SIG-M5 (cell line): ENCODE results near the gene ZBED3.
"Not testable (repeated sequence)": the region's sequence is repeated elsewhere in the genome, so short reads cannot be mapped to it uniquely, and the experiment has no call there.

Source experiments
- DNase-seq: peaks from one replicate; lab custom pipeline; 2025; lab: John Stamatoyannopoulos, UW

The ZBED3 gene, protein sequence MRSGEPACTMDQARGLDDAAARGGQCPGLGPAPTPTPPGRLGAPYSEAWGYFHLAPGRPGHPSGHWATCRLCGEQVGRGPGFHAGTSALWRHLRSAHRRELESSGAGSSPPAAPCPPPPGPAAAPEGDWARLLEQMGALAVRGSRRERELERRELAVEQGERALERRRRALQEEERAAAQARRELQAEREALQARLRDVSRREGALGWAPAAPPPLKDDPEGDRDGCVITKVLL

DNA sequence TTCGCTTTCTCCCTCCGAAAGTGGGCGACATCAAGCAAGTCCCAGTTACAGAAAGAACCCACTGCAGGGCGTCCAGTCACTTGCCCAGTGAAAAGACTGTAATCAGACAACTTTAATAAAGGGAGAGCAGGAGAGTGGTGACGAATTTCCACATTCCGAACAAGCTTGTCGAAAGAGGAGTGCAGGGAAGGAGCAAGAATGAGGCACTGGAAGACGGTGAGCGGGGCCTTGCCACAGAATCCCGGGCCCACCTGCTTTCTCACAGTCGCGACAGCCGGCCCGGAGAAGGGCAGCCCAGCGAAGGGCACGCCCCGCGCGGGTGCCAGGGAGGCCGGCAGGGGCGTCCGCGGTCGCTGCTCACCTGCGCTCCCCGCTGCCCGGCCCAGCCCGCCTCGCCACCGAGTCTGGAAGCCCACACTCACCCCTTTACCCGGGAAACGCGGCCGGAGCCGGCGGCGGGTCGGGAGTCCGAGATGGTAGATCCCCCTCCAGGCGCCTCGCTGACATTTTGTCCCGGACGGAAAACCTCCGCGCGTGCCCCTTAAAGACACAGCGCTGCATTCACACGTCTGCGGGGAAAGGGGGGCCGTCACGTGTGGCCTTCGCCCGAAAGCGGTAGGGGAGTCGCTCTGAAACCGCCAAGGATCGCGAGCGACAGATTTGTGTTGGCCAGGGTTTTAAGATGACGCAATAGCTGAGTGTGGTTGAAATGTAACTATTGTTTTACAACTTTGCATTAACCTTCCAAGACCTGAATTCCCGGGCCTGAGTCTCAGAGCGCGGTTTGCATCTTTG, at the start of gene ZBED3:
TSS of gene ZBED3 (minus strand) at position 597 of the 795 bp plus-strand sequence. CDS start 9,407 bp downstream, outside the sequence.
- DNase-seq, result no peak

DNA sequence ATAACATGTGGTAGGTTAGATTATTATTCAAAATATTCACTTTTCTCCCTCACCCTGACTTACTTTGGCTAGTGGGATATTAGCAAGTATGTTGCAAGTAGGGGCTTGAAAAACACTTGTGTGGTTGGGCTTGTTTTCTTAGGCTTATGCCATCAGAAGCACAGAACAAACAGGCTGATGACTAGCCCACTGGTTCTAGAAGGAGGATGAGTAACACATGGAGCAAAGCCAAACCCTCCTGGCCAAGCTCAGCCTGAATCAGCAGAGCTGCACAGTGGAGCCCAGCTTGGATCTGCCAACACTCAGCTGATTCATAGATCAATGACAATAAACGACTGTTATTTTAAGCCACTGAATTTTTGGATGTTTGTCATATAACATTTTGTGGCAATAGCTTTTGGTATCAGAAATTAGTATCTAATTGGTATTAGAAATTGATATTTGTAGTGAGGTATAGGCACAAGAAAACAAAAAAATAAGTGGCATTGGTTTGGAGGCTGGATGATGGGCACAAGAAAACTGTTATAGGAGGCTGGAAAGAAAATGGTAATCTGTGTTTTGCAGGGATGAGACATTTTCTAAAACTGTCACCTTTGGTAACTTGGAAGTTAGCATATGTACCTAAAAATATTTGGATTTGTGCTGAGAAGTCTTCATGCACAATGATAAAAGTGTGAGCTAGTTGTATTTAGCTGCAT, 46.1 kb upstream of the ZBED3 start:
- DNase-seq, result no peak

DNA sequence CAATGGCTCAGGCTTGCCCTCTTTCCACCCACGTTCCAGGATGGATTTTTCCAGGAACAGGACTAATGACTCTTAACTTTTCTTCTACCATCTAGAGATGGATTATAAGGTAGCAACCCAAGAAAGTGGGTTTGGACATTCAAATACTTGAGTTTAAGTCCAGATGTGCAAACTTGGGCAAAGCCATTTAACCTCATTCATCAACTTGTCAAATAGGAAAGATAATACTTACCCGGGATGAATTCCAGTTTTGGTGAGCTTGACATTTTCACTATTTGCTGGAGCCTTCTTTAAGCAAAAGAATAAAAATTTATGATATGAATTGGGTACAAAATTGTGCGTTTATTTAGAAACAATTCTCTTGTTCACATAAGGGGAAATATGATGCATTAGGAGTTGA, 44.3 kb upstream of the ZBED3 start:
- no peak for DNase-seq

DNA sequence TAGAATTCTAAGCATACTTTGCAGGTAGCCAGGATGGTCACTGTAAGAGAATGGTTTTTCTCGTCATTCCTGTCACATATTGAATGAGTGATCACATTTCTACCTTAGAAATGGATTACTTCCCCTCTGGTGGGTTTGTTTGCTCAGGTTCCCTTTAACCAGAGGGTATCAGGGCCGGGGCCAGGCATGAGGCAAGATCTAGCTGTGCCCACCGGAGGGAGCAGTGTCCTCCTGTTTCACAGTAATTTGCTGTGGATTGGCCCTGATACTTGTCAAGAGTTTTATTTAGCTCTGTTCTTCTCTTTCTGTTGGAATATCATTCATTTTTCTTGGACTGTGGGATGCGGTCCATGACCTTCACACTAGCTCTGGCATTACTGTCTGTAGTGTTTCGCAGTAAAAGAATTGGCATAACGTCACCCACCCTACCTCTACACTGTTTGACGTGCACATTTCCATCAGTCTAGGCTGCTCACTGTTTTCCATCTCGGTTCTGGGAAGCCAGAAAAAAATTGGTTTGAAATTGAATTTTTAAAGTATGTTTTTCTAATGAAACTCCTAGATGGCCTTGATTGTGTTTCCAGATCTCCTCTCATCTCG, 42.4 kb upstream of the ZBED3 start:
- DNase-seq, result no peak

DNA sequence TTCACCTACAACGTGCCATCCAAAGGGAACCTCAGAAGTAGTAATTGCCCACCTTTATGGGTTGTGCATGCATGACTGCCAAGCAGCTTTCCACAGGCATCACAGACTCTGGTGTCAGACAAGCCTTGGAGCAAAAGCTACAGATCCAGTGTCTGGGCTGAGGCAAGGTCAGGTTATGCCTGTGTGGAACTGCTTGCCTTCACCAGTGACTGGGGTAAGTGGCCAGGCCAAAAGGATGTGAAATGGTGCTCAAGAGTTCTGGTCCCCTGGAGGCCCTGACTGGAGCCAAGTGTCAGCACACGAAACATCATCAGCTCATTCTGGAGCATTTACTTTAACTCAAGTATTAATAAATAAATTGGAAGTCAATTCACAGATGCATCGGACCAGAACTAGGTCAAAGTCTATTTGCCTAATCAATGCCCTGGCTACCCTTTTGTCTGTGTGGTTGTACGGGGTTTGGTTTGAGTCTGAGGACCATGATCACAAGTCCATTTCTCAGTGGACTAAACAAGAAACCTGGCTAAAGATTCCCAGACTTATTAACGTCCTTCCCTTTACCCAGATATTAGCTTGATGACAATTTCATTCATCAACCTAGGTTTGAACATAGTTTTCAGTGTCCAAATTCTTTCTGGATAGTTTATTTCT, 41.5 kb upstream of the ZBED3 start:
- no peak for DNase-seq

DNA sequence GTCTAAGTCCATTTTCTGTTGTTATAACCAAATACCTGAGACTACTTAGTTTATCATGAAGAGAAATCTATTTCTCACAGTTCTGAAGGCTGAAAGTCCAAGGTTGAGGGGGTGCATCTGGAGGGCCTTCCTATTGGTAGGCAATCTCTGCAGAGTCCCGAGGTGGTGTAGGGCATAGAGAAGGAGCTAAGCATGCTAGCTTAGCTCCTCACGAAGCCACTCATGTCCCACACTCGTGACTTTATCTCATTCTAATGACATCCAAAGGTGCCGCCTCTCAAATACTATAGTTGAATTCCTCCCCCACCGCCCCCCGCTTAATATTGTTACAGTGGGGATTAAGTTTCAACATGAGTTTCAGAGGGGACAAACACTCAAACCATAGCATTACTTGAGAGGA, 36.0 kb upstream of the ZBED3 start:
- no peak for DNase-seq

DNA sequence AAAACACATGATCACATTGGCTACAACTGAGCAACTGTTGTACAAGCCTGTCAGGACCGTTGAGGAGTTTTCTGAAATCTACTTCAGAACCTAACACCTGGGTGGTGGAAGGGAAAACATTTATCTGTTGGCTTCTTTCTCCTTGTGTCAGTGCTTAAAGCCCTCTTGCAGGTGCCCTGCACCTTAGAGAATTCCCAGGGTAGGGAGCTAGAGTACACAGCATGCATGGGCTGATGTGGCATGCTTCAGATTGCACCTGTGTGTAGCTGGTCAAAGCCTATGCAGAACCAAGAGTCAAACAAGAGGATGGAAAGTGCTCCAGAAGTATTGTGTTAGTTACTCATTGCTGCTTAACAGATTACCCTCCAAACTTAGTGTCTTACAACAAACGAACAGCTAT, 33.6 kb upstream of the ZBED3 start:
- no peak for DNase-seq

DNA sequence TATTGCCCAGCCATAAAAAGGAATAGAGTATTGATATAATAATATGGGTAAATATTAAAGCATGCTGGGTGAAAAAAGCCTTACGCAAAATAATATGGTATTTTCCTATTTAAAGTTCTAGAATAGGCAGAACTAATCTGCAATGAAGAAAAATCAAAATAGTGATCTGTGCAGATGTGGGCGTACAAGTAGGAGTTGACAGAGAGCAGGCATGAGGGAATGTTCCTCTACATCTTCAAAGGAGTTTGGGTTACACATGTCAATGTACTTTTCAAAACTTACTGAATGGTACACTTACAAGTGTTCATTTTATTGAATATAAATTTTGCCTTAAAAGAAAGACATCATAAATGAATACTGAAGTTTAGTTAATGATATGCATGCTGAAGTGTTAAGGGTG, 33.0 kb upstream of the ZBED3 start:
- no peak for DNase-seq

DNA sequence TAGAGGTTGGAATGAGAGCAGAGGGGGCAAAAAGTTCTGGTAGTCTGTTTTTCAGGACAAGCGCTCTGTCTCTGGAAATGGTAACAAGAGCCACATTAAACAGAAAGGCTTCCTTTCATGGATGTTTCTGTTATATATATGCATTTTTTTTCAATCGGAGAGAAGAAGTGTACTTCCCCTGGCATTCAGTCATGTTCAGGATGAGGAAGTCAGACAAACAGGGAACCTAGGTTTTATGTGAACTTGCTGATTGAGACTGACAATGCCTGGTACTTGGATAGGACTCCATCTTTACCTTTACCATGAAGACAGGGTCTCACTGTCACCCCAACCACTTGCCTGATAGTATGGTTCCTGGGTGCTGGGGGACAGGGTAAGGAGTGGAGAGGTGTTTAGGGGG, 30.1 kb upstream of the ZBED3 start:
- no peak for DNase-seq

DNA sequence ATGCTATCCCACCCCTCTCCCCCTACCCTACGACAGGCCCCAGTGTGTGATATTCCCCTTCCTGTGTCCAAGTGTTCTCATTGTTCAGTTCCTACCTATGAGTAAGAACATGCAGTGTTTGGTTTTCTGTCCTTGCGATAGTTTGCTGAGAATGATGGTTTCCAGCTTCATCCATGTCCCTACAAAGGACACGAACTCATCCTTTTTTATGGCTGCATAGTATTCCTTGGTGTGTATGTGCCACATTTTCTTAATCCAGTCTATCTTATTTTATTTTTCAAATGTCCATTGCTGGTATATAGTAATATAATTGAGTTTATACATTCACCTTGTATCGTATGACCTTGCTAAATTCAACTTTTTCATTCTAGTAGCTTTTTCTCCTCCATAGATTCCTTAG, 19.9 kb upstream of the ZBED3 start:
- DNase-seq, result not testable (repeated sequence)

DNA sequence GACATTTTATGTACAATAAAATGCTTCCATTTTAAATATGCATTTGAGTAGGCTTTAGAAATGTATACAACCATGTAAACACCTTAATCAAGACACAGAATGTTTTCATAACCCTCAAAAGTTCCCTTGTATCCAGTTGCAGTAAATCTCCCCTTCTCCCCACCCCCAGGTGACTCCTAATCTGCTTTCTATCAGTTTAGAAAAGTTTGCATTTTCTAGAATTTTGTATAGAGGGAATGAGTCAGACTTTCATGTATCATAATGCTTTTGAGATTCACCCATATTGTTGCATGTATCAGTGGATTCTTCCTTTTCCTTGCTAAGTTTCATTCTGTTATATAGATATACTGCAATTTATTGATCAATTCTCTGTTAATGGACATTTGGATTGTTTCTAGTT, 17.7 kb upstream of the ZBED3 start:
- no peak for DNase-seq

DNA sequence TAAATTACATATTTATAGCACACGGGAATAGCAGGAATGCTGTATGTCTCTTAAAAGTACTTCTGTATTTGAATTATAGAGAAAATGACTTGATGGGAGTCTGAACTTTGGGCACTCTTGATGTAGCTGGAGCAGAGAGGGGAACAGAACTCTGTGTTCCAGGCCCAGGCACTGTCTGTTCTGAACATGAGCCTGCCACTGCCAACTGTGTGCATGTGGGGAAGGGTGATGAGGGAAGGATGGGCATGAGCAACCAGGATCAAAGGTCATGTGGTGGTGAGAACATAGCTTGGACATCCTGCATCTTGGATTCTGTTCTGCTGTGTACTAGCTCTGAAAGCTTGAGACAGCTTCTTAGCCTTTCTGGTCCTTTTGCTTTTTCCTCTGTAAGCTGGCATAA, 16.4 kb upstream of the ZBED3 start:
- no peak for DNase-seq

DNA sequence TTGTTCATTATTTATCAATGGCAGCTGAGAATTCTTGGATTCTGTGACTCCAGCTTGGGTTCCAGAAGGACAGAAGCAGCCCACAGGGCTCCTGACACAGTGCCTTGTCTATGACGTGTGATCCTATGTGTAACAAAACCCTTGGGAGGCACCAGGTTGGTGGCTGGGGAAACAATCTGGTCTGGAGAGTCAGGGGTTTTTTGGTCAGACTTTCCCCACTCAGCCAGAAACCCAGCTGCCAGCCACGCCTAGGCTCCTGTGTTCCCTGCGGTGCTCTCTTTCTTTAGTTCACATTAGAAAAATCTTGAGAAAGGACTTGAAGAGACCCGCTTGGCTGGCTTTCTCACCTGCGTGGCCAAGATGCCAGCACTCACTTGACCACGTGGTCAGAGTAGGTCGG, 15.5 kb upstream of the ZBED3 start:
- DNase-seq, result no peak

DNA sequence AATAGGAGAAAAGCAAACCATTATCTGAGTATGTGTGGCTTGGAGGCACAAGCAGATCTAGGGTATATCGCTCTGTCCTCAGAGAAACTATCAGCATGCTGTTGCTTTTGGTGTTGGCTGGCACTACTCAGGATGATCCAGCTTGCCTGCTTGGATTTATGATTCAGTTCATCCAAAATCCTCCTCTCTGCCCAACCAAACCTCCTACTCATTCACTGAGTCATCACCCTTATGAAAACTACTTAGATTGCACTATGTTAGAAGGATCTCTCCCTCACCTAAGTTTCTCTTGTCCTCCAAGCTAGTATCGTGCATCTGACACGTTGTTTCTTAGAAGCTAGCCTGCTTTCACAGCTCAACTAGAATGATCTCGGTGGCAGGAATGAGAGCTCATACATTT, 14.2 kb upstream of the ZBED3 start:
- no peak for DNase-seq

DNA sequence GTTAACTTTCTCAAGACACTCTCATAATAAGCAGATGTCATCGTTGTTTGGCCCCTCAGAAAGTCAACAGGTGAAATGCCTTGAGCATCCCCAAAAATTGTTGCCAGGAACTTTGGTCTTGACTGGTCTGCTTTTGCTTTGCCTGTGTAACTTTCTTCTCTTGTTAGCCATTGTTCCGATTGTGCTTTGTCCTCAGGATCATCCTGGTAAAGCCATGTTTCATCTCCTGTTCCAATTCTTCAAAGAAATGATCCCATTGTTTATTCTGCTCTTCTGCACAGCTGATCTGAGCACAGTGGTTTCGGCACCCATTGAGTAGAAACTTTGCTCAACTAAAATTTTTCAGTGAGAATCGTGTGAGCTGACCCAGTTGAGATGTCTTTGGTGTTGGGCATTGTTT, 8.1 kb upstream of the ZBED3 start:
- no peak for DNase-seq

DNA sequence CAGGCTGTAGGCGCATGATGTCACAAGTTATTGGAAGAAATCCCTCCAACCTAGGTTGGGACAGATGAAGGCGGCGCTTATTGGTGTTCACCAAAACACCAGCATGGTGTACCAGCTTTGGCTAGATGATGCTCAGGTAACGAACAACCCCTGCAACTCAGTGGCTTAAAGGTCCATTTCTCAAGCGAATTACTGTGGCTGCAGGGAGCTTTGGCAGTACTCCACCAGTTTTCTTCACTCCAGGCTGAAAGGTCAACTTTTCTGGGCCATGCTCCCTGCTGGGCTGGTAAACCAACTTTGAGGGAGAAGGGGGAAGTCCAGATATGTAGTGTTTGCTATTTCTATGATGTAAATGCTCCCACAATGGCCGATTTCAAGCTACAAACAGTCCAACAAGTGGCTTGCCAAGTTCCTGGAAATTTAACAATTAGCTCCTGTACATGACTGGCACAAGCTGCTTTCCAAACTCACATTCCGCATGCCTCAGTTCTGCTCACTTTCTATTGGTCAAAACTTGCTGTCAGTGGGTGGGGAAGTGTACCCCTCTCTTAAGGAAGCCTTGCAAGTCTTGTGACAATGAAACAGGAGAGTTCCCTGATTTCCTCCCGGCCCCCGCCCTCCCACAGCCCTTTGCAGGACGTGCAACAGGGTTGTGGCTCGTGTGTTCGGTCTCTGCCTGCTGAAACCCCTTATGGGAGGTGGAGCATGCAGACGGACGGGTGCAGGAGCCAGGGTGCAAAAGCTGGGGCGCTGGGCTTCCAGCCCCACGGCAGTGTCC, 588 bp upstream of the ZBED3 start:
- no peak for DNase-seq

DNA sequence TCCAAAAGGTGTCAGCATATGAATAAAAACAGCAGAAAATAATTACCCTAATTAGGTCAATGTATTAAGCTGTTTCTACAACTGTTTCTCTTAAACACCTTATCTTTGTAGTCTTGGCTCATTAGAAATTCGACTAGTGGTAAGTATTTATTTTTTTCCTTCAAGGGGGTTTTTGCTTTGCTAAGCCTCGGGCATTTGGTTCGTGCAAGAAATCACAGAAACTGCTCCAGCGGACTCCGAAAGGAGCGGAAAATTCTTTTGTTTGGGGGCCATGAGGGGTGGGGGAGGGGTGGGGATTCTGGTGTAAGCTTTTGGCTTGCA, 757 bp downstream of the ZBED3 start:
- no peak for DNase-seq

DNA sequence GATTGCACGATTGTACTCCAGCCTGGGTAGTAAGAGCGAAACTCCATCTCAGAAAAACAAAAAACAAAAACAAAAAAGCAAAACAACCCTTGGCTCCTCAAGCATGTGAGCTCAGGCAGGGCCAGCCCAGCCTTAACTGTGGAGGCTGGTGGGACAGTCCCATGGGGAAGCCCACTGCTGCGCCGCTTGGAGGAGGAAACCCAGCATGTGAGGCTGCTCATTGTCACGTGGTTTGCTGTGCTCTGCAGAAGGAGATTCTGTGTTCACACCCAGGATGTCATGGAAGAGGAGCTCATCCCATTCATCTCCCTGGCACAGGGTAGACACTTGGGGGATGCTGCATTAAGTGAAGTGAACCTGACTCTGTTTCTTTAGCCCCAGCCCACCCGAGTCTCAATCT, 4.0 kb downstream of the ZBED3 start:
- no peak for DNase-seq

DNA sequence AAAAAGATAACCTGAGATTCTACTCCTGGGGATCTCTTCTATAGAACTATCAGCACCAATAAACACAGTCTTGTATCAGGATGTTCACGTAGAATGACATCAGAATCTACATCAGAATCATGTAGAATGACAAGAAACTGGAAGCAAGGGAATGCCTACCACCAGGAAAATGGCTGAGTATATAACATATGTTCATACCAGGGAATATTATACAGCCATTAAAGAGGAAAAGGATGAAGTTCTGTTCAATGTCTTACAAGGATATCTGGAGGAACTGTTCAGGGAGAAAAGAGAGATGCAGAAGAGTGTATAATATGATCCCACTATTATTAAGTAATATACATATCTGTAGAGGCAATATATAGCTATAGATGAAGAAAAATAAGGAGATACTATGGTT, 4.8 kb downstream of the ZBED3 start:
- DNase-seq, result no peak

DNA sequence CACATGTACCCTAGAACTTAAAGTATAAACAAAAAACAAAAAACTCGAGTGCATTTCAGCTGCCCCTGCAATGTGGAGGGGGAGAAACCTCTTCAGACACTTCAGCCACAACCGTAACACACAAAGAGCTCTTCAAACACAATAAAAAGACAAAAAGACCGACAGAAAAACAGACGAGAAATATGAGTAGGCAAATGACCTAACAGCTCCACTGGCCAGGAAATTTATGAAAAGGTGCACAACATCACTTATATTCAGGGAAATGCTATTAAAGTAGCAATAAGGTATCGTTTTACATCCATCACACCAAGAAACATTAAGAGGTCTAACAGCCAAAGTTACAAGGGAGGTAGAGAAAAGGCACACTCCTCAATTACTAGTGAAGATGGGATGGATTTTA, 6.2 kb downstream of the ZBED3 start:
- no peak for DNase-seq

DNA sequence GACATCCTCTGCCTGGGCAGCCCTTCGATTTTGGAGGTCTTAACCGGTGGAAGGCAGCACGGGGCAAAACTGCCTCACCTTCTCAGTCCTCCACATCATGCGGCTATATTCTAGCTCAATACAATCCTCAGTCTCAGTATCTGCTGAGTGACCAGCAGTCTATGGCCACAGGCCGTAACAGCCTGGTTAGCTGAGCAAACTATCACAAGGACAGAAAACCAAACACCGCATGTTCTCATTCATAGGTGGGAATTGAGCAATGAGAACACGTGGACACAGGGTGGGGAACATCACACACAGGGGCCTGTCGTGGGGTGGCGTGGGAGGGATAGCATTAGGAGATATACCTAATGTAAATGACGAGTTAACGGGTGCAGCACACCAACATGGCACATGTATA, 6.6 kb downstream of the ZBED3 start:
- not testable (repeated sequence) for DNase-seq

DNA sequence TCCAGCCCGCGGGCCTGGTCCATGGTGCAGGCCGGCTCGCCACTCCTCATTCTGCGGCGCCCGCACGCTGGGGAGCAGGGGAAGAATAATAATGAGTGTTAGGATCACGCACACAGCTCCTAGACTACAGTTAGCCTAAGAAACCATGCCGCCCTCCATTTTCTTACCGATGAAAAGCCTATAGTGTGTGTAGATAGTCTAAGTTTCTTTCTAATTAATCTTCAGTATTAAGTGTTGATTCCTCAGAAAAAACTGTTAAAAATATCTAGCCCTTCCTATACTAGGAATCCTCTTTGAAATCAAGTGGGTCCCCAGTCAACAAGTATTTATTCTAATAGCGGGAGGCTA, 9.3 kb downstream of the ZBED3 start:
- DNase-seq, result no peak
